ENCODE data around the gene C9orf78.

The C9orf78 gene

DNA sequence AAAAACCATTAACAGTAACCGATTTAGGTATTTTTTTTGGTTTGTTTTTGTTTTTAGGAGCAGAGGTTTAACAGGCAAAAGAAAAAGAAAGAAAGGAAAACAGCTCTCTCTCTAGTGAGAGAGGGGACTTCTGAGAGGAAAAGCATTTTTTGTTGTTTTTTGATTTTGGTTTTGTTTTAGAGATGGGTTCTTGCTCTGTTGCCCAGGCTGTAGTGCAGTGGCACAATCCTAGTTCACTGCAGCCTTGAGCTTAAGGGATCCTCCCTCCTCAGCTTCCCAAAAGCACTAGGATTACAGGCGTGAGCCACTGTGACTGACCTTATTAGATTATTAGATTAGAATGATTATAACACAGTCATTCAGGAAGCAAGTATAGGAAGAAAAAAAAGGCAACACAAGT, 10.3 kb upstream of the C9orf78 start:
- in situ Hi-C loops (cut with HindIII; ENCODE audit: low sequenced_read_pairs): no loop called here

DNA sequence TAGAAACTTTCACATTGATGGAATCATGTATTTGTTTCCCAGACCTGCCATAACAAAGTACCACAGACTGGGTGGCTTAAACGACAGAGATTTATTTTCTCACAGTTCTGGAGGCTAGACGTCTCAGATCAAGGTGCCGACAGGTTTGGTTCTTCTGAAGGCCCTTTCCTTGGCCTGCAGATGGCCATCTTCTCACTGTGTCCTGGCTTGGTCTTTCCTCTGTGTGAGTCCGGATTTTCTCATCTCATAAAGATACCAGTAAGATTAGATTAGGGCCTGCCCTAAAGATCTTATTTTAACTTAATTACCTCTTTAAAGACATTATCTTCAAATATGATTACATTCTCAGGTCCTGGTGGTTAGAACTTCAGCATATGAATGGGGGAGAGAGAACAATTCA, 6.0 kb upstream of the C9orf78 start:
- in situ Hi-C loops (cut with HindIII; ENCODE audit: low sequenced_read_pairs): no loop called here

DNA sequence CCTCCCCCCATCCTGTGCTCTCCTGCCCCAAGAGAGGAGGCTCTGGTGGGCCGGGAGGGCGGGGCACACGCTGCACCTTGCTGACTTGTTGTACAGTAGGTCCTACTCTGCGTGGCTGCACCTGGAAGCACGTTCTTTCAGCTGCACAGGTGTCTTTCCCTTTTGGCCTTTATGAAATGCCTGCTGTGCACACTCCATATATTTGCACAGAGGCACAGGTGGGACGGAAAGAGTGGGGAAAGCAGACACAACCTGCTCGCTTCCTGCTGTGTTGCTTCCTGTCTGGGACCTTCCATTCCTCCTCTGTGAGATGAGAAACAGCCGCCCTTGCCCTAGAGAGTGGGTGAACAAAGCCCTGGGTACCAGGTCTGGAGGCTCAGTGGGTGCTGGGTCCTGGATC, 5.0 kb upstream of the C9orf78 start:
- in situ Hi-C loops (cut with HindIII; ENCODE audit: low sequenced_read_pairs): no loop called here

DNA sequence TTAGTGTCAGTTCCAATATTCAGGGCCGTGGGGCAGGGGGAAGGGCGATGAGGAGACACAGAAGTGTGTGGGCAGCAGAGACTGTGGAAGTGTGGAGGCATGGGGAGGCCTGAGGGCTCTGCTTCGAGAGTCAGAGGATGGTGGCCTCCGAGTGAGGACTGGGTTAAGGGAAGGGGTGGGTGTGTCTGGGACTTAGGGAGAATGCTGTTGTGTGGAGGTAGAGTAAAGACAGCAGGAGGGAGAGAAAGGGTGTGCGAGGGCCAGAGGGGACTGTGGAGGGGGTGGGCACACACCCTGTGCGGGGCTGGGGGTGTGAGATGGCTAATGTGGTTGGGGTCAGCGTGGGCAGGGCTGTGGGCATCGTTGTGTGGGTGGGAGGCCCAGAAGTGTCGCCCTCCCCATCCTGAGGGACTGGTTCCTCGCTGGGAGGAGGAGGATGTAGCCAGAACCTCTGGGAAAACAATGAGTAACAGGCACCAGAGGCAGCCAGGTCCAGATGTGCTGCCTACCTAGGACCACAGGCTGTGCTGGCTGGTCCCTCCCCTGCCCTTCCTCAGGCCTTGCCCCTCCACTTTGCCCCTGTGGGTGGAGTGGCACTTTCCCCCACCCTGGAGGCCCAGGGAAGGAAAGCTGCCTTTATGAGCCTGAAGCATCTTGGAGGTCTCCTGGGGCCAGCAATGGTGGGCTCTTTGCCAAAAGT, 4.4 kb upstream of the C9orf78 start:
- in situ Hi-C loops (cut with HindIII; ENCODE audit: low sequenced_read_pairs): no loop called here

DNA sequence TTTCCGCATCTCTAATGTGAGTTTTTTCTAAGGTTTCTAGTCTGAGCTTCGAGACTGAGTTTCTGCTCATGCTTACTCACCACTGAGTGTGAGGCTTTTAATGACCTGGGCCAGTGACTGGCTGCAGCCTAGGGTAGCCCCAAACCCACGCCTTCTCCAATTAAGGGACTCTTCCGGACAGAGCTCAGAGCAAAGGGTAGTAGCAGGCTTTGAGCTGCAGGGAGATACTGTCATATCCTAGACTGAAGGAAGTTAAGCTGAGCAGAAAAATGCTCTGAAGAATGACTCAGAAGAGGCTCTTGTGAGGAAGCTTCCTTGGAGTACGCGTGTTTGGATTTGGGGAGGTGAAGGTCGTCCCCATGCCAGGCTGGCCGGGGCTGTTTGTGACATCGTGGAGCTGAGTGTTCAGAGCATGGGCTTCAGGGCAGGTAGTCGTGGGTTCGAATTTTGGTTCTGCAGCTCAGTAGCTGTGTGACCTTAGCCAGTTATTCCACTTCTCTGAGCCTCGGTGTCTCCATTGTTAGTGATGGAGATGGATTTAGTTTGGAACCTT, 3.7 kb upstream of the C9orf78 start:
- in situ Hi-C loops (cut with HindIII; ENCODE audit: low sequenced_read_pairs): no loop called here

DNA sequence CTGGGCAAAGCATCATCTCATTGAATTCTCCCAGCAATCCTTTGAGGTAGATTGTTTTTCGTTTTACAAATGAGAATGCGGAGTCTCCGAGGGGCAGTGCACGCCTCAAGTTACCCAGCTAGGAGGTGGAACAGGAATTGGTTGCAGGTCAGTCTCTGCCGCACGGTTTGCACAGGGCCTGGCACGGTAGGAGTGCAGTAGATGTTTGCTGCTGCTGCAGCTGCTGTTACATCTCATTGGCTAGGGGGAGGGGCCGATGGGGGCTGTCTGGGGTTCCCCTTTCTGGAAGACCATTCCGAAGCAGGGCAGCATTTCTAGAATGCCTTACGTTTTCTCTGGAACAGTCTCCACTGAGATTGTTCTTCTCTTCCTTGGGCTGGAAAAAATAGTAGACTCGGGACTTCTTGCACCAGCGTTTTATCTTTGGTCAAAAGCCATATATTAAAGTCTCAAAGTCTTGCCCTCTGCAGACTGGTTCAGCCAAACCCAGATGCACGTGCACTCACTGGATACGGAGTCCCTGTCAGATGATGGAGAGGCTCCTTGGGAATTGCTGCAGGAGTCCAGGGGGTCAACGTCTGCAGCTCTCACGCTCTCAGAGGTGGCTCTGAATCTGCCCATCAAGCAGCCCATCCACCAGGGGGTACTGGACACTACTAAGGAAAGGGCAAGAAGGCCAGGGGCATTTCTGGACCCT, 1.4 kb upstream of the C9orf78 start:
- in situ Hi-C loops (cut with HindIII; ENCODE audit: low sequenced_read_pairs): no loop called here

DNA sequence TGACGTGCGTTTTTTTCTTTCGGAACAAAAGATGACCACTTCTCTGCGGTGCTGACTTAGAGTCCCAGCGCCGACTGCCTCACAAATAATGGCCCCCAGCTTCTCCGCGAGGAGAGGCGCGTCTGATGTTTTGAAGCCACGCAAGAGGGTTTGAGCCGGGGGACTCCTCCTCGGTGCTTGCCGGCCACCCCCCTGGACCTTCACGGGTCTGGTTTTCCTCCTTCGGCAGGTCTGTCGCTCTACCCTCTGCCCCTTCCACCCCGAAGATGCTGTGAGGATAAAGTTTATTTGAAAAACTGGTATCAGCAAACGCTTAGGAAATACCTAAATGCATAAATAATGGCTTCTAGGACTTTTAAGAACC, 767 bp upstream of the C9orf78 start:
- in situ Hi-C loops (cut with HindIII; ENCODE audit: low sequenced_read_pairs): no loop called here

DNA sequence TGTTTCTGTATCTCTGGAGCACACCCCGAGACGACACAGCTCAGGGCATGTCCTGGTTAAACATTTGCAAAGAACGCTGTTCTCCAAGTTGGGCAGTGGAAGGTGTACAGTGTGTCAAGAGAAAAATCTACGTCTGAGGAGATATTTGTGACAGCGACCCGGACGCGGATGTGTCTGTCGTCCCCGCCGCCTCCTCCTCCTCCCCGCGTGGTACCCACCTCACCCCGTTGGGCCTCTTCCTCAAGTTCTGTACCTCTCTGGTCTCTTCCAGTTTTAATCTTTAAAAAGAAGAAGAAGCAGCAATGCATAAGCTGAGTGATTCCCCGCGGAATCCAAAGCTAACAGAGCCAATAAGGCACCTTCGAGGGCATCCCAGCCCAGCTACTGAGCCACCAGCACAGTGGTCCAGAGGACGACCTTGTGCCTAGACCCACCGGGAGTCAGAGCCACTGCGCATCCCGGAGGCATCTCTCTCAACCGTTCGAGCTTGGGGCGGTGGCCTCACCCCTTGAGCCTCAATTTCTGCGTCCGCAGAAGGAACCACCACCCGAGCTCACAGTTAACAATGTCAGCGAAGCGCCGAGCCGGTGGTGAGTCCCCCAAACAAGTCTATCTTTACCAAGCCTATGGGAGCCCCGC, 467 bp downstream of the C9orf78 start:
- in situ Hi-C loops (cut with HindIII; ENCODE audit: low sequenced_read_pairs): no loop called here

DNA sequence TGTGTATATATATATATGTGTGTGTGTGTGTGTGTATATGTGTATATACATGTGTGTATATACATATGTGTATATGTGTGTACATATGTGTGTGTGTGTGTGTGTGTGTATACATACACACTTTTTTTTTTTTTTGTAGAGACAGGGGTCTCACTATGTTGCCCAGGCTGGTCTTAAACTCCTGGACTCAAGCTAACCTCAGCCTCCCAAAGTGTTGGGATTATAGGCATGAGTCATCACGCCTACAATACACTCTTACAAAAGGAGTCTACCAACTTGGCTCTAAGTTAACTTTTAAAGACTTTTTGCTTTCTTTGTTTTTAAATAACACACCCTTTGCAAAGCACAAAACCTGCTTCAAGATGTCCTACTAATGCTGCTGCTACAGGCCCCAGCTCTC, 2.1 kb downstream of the C9orf78 start:
- in situ Hi-C loops (cut with HindIII; ENCODE audit: low sequenced_read_pairs): no loop called here

DNA sequence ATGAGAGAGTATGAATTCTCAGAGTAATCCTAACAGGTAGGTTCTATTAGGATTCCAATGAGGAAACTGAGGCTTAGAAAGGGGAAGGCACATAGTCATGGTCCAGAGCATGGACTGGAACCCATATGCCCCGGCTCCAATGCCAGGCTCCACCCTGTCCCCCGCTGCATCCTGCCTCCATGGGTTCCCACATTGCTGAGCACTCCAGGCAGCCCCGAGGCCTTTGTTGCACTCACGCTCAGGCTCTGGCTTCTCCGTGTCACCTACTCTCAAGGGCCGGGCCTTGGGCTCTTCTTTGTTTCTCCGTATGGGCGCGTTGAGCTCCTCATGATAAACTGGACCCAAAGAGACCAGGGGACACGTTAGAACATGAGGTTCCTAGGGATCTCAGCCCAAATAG, 6.1 kb downstream of the C9orf78 start:
- in situ Hi-C loops (cut with HindIII; ENCODE audit: low sequenced_read_pairs): no loop called here

DNA sequence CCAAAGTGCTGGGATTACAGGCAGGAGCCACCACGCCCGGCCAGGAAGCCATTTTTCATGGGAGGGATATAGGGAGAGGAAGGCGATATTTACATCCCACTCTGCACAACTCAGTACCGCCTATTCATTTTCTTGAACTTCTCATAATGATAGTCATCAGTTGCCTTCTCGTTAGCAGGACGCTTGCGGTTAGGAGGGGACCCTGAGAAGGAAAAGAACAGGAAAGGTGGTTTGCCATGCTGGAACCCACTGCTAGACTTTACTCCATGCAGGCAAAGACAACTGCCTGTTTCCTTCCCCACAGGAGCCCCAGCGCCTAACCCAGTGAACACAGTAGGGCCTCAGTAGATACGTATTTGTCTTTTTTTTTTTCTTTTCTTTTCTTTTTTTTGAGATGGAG, 7.0 kb downstream of the C9orf78 start:
- in situ Hi-C loops (cut with HindIII; ENCODE audit: low sequenced_read_pairs): no loop called here

DNA sequence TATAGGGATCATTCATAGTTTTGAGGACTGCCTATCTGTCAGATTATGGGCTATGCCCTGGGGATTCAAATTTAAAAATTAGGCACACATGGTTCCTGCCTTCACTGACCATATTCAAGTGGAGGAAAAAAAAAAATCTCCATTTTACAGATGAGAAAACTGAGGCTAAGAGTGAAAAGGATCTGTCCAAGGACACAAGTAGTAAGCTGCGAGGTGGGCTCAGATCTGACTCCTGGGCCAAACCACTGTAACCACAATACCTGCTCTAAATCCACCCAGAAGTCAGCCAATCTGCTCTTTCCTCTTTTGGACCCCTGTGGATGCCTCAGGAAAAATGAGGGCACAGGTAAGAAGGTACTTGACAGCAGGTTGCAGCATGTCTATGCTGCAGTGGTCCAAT, 8.3 kb downstream of the C9orf78 start:
- in situ Hi-C loops (cut with HindIII; ENCODE audit: low sequenced_read_pairs): no loop called here

DNA sequence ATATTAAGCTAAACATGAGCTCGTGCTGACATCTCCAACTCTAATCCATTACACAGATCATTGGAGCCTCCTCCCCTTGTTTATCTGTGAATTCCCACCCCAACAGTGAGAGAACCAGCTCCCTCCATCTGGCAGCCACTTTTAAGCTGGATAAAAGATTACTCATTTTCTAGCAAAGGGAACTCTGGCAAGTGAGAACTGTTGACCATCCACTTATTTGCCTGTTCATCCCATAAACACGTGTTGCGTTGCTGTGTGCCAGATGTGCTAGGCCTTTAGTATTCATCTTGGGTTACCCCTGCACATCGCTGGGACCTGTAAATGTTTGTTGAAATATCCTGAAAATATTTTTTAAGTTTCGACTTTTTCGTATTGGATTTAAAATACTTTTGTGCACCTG, 8.7 kb downstream of the C9orf78 start:
- in situ Hi-C loops (cut with HindIII; ENCODE audit: low sequenced_read_pairs): no loop called here

DNA sequence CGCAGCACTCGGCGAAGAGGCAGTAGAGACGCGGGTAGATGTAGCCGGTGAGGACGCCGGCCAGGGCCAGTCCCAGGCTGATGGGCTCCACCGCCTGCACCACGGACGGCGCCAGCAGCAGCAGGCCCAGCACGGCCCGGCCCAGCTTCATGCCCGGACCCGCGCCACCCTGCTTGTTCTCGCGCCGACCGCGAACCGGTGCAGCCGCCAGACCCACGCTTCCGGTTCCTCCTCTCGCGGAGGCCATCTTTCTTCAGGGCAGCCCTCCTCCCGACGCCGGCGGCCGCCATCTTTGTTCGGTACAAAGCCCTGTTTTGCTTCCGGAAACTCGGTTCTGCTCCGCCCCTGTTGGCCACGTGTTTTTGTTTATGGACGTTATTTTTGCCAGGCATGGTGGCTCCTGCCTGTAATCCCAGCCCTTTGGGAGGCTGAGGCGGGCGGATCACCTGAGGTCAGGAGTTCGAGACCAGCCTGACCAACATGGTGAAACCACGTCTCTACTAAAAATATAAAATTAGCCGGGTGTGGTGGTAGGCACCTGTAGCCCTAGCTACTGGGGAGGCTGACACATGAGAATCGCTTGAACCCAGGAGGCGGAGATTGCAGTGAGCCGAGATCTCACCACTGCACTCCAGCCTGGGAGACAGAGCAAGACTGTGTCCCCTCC, 11.0 kb downstream of the C9orf78 start, which contains the start of gene TOR1A:
Gene TOR1A, minus strand, starts transcription at position 202 of the 667 bp plus-strand sequence. Its CDS starts 51 bp downstream, at position 151.
- in situ Hi-C loops (cut with HindIII; ENCODE audit: low sequenced_read_pairs): no loop called here

DNA sequence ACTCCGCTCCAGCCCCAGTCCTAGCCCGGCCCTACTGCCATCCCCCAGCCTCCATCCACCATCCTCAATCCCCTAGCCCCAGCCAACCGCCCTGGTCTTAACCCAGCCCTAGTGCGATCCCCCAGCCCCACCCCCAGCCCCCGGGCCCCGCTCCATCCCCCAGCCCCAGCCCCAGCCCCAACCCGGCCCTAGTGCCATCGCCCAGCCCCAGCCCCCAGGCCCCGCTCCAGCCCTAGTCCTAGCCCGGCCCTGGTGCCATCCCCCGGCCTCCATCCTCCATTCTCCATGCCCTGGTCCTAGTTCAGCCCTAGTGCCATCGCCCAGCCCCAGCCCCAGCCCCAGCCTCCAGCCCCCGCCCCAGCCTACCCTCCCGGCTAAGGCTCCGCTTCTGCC, 11.5 kb downstream of the C9orf78 start:
- in situ Hi-C loops (cut with HindIII; ENCODE audit: low sequenced_read_pairs): no loop called here

DNA sequence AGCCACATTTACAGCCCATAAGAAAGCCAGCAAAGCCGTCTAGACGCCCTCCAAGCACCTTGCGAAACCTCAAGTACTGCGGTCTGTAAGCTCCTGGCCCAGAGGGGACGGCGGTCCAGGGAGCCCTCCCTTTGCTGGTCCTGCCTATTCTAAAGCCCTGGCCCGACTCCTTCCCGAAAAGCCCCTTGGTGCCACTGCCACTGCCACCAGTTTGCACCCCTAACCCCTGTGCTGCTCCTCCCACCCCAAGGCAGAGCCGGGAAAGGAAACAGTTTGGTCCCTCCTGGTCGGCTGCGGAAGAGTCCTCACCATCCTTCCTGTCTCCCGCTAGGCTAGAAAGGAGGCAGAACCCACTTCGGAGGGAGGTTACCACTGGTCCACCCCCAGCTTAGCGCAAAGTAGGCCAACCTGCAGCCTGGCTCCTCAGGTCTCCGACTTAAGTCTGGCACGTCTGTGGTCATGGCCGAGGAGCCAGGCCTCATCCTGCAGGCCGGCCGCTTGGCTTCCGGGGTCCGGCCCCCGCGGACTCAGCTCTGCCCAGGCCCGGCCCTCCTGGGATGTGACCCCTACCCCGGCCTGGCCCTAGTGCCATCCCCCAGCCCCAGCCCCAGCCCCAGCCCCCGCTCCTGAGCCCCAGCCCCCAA, 12.1 kb downstream of the C9orf78 start:
- in situ Hi-C loops (cut with HindIII; ENCODE audit: low sequenced_read_pairs): no loop called here

DNA sequence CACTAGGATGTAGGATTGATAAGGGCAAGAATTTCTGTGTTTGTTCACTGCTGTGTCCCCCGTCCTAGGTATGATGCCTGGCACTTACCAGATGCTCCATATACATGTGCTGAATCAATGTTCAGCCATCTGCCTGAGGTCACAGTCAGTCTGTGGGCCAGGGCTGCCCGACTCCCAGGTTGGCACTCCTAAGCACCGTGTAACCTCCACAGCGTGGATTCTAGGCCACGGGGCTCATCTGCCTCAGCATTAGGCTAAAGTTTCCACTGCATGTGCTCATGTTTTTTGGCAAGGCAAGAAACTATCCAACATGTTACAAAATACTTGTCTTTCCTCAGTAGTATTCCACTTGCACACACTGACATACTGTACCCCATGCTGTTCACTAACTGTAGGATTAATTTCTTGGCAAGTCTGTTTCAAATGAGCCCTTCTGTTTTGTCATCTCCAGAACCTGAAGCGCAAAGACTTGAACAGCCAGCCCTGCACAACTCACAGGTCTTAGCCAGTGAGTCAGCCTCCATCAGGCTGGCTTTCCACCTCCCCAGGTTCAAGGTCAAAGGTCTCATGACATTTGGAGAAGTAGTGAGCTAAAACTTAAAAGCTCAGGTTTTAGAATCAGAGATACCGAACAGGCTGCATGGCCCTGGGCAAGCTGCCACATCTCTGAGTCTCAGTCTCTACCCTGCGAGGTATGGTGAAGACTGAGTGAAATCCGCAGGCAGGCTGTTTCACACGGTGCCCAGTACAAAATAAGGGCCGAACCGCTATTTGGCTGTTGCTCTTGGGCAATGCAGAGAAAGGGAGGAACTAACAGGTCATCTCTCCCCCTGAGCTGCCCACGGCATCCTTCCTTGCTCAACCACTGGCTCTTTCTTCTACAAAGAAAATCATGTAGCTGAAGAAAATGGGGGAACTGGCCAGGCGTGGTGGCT, 18.3 kb downstream of the C9orf78 start:
- in situ Hi-C loops (cut with HindIII; ENCODE audit: low sequenced_read_pairs): no loop called here

DNA sequence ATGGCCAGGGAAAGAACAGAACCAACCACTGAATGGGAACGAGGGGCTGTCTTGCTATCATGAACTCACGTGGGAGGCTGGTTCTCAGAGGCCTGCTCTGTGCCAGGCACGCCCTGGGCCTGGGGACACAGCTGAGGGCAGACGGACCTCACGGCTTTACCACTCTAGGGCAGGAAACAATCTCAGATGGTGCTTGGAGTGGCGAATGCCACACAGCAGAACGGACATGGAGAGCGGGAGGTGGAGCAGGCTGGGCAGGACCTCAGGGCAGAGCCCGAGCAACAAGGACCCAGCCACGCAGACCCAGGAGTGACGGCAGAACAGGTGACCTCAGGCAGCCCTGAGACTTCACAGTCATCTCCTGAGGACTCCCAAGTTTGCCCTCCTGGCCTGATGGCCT, 19.8 kb downstream of the C9orf78 start:
- in situ Hi-C loops (cut with HindIII; ENCODE audit: low sequenced_read_pairs): no loop called here

DNA sequence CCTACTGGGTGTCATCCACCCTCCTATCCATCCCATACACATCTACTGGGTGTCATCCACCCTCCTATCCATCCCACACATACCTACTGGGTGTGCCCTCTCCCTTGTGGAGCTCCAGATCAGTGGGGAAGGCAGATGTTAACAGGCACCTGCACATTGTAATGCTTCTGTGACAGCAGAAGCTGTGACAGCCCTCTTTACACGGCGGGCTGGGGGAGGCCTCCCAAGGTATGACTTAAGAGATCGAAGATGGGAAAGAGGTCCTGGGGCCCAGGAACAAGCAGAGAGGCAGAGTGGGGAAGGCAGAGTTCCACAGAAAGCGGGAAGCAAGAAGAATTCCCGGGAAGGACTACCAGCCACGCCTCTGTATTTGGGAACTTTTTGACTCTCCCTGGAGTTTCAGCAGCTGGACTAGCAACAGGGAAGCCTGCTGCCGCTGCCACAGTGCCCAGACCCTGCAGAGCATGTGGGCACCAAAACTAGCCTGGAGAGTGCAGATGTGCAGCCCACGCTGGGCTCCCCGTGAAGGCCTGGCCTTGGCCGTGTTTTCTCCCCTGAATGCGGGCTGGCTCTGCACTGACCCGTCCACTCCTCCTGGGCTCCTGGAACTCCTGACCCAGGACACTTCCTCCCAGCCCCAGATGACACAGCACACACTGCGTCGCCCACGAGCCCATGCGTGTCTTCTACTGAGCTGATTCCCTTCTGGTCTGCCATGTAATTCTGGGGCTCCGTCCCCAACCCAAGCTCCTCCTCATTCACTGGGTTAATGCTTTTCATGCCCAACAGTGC, 20.4 kb downstream of the C9orf78 start:
- in situ Hi-C loops (cut with HindIII; ENCODE audit: low sequenced_read_pairs): no loop called here
